Kidney epithelial cell (primary cell): Measurements from ENCODE around the gene WNT5B. TPM values are rescaled to one million over a fixed set of nuclear protein-coding genes. Genes with fewer than 3 reads are reported as not detected.
"Not testable (repeated sequence)": the region's sequence is repeated elsewhere in the genome, so short reads cannot be mapped to it uniquely, and the experiment has no call there.

ENCODE experiments used
- DNase-seq: peaks from one replicate; pipeline ENCODE4 v3.0.0-alpha.2; 2010; ENCODE audit warnings: low read depth
- H3K27me3 ChIP-seq: 2 replicates; pipeline ENCODE4 v1.6.0; 2011; ENCODE audit warnings: low read length; ENCODE audit not compliant: control insufficient read depth, insufficient read depth
- H3K36me3 ChIP-seq: 2 replicates; pipeline ENCODE4 v1.5.1; 2011; ENCODE audit warnings: low read length; ENCODE audit not compliant: control insufficient read depth, insufficient read depth
- H3K4me3 ChIP-seq: 2 replicates; pipeline ENCODE4 v1.5.1; 2011; ENCODE audit warnings: low read depth, mild to moderate bottlenecking, control low read depth, low read length
- total RNA-seq: library from RNA; depleted of rRNA; stranded (reverse); fragments of >200 nt; gene quantifications from 2 replicates; pipeline ENCODE4 v1.2.3, GENCODE V29; 2015
- TF ChIP-seq, protein P1 (sequence below): IDR thresholded peaks from 2 replicates; pipeline ENCODE4 v1.5.1; 2011; ENCODE audit warnings: mild to moderate bottlenecking, moderate library complexity, low read length, control low read depth, inconsistent platforms; ENCODE audit not compliant: insufficient read depth, poor library complexity, severe bottlenecking

The WNT5B gene
- total RNA-seq, 1 donor from 2014 or later: 26.4 TPM

DNA sequence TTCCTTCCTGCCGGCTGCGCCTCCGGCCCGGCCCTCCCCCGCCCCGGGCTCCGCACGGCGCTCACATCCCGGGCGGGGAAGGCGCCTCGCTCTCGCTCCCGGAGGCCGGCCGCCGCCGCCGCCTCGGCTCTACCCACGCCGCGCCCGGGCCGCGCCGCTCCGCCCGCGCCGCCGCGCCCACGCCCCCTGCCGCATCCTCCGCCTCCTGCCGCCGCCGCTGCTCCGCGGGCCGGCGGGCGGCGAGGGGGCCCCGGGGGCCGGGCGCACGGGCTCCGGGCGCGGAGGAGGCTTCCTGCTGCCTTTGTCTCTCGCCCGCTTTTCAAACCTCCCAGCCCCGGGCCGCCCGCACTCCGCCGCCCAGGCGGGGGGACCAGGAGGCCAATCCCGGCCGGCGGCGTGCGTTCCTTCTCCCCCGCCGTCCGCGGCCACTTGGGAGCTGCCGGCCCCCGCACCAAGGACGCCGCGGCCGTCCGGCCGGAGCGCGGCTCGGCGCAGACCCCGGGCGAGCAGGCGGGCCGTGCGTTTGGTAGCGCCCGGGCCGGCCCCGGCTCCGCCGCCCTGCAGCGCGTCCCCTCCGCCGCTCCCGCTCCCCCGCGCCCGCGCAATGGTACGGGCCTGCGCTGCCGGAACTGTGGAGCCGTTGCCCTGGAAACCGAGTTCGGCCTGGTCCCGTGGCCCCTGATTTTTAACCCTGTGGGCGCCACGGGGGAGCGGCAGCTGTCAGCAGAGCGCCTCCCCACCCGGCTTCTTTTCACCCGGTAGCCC, 34.6 kb upstream of the WNT5B start, which contains the start of gene FBXL14:
Gene FBXL14 (minus strand): TSS at position 321 of the 765 bp plus-strand sequence. CDS start 515 bp downstream, outside the sequence.
- H3K4me3 ChIP-seq: peak within 1 kb of the TSS; percentile 74
- H3K36me3 ChIP-seq: no peaks in the 10 kb centered on the region
- TF ChIP-seq, protein P1, sequence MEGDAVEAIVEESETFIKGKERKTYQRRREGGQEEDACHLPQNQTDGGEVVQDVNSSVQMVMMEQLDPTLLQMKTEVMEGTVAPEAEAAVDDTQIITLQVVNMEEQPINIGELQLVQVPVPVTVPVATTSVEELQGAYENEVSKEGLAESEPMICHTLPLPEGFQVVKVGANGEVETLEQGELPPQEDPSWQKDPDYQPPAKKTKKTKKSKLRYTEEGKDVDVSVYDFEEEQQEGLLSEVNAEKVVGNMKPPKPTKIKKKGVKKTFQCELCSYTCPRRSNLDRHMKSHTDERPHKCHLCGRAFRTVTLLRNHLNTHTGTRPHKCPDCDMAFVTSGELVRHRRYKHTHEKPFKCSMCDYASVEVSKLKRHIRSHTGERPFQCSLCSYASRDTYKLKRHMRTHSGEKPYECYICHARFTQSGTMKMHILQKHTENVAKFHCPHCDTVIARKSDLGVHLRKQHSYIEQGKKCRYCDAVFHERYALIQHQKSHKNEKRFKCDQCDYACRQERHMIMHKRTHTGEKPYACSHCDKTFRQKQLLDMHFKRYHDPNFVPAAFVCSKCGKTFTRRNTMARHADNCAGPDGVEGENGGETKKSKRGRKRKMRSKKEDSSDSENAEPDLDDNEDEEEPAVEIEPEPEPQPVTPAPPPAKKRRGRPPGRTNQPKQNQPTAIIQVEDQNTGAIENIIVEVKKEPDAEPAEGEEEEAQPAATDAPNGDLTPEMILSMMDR: no peak
- H3K27me3 ChIP-seq: no peaks in the 10 kb centered on the region
- DNase-seq: peak; percentile 51

- TF ChIP-seq, protein P1: no peak
- H3K27me3 ChIP-seq: no peaks in the 10 kb centered on the region
- no peak for DNase-seq
- peak overlapping the region; percentile 74 for H3K4me3 ChIP-seq
- H3K36me3 ChIP-seq: no peaks in the 10 kb centered on the region
These were observed 33.9 kb upstream of the WNT5B start for GRCh38 chr12:1595026-1595561.

- Histone ChIP-seq H3K4me3 (no peak overlapping the region), H3K27me3 (no peaks in the 10 kb centered on the region), H3K36me3 (no peaks in the 10 kb centered on the region)
- no peak for DNase-seq
- TF ChIP-seq, protein P1: no peak
These were observed 33.2 kb upstream of the WNT5B start for GRCh38 chr12:1595690-1596347.

- Histone ChIP-seq H3K36me3 (no peaks in the 10 kb centered on the region), H3K4me3 (no peak overlapping the region), H3K27me3 (no peaks in the 10 kb centered on the region)
- TF ChIP-seq, protein P1: no peak
- no peak for DNase-seq
These were observed 30.3 kb upstream of the WNT5B start for GRCh38 chr12:1598757-1599156.

- not testable (repeated sequence) for H3K27me3 ChIP-seq, H3K36me3 ChIP-seq, DNase-seq, H3K4me3 ChIP-seq
These were observed 26.3 kb upstream of the WNT5B start for GRCh38 chr12:1602706-1603105.

- DNase-seq: no peak
- TF ChIP-seq, protein P1: no peak
- Histone ChIP-seq H3K36me3 (no peaks in the 10 kb centered on the region), H3K27me3 (no peaks in the 10 kb centered on the region), H3K4me3 (no peak overlapping the region)
These were observed 25.6 kb upstream of the WNT5B start for GRCh38 chr12:1603269-1603993.
